IMR-90 (cell line): ENCODE data around the gene SLC38A1. TPM values are rescaled to one million over a fixed set of nuclear protein-coding genes. Genes with fewer than 3 reads are reported as not detected.

Source experiments
- ATAC-seq: fragments of 200-7000 bp; cut with Tn5 transposase; 2 replicates; pipeline ENCODE4 v1.9.1; 2020; ENCODE audit warnings: low read depth, mild to moderate bottlenecking, moderate library complexity
- BruUV-seq: library from RNA; stranded (reverse); fragments of 400-500 nt; replicated peaks from 2 replicates; lab custom pipeline; 2021; lab: Mats Ljungman, UMichigan
- CTCF ChIA-PET: fragments of 300-600 bp; formaldehyde crosslinking; extraction: SDS; loops from one replicate; lab custom pipeline; 2021; ENCODE audit warnings: antibody characterized with exemption; lab: Yijun Ruan, JAX
- POLR2A ChIA-PET: fragments of 300-600 bp; sonication (Branson Sonifier 250); formaldehyde crosslinking; loops from one replicate; lab custom pipeline; 2022; ENCODE audit warnings: antibody characterized with exemption; ENCODE audit not compliant: unreplicated experiment; lab: Charles Lee
- DNase-seq: peaks from one replicate; pipeline ENCODE4 v3.0.0; 2013
- H2AFZ ChIP-seq: replicated peaks from 2 replicates; pipeline ENCODE3; 2013; ENCODE audit warnings: low read length, mild to moderate bottlenecking; ENCODE audit not compliant: poor library complexity
- H2AK5ac ChIP-seq: 2 replicates; pipeline ENCODE4 v1.6.1; 2013; ENCODE audit warnings: low read depth, low read length, inconsistent platforms
- H2AK9ac ChIP-seq: replicated peaks from 2 replicates; pipeline ENCODE3; 2013; ENCODE audit warnings: mild to moderate bottlenecking, low read depth, low read length, moderate library complexity; ENCODE audit not compliant: poor library complexity
- H2BK120ac ChIP-seq: 2 replicates; pipeline ENCODE4 v1.6.1; 2013; ENCODE audit warnings: low read depth, low read length, inconsistent platforms
- H2BK15ac ChIP-seq: 3 replicates; pipeline ENCODE4 v1.6.1; 2013; ENCODE audit warnings: low read depth, low read length, inconsistent platforms
- H2BK20ac ChIP-seq: 2 replicates; pipeline ENCODE4 v1.6.1; 2013; ENCODE audit warnings: low read depth, mild to moderate bottlenecking, inconsistent platforms, low read length, moderate library complexity
- H2BK5ac ChIP-seq: 2 replicates; pipeline ENCODE4 v1.6.1; 2013; ENCODE audit warnings: mild to moderate bottlenecking, low read depth, low read length, inconsistent platforms; ENCODE audit not compliant: poor library complexity, severe bottlenecking
- H3K14ac ChIP-seq: replicated peaks from 2 replicates; pipeline ENCODE4 v1.6.1; 2013; ENCODE audit warnings: low read depth, low read length, inconsistent platforms
- H3K18ac ChIP-seq: 2 replicates; pipeline ENCODE4 v1.6.1; 2013; ENCODE audit warnings: low read depth, low read length, control low read depth
- H3K23ac ChIP-seq: 2 replicates; pipeline ENCODE4 v1.6.1; 2013; ENCODE audit warnings: low read depth, low read length, inconsistent platforms
- H3K27ac ChIP-seq: 2 replicates; pipeline ENCODE4 v1.5.1; 2013; ENCODE audit warnings: mild to moderate bottlenecking, control low read depth, low read length; ENCODE audit not compliant: insufficient read depth
- H3K27me3 ChIP-seq: 2 replicates; pipeline ENCODE4 v1.6.1; 2013; ENCODE audit warnings: low read length; ENCODE audit not compliant: control insufficient read depth, insufficient read depth
- H3K36me3 ChIP-seq: 2 replicates; pipeline ENCODE4 v1.6.1; 2013; ENCODE audit warnings: low read length, mixed read lengths; ENCODE audit not compliant: control insufficient read depth, insufficient read depth
- H3K4ac ChIP-seq: 2 replicates; pipeline ENCODE4 v1.6.1; 2013; ENCODE audit warnings: low read depth, low read length, inconsistent platforms
- H3K4me1 ChIP-seq: 2 replicates; pipeline ENCODE4 v1.6.1; 2013; ENCODE audit warnings: low read length, mixed read lengths; ENCODE audit not compliant: control insufficient read depth, insufficient read depth
- H3K4me2 ChIP-seq: 2 replicates; pipeline ENCODE4 v1.6.1; 2013; ENCODE audit warnings: low read depth, mild to moderate bottlenecking, control low read depth, low read length, moderate library complexity
- H3K4me3 ChIP-seq: 2 replicates; pipeline ENCODE4 v1.5.1; 2013; ENCODE audit warnings: low read depth, mild to moderate bottlenecking, control low read depth, low read length, moderate library complexity; ENCODE audit not compliant: insufficient read depth
- H3K56ac ChIP-seq: 2 replicates; pipeline ENCODE4 v1.6.1; 2013; ENCODE audit warnings: low read length, inconsistent platforms; ENCODE audit not compliant: insufficient read depth; ENCODE audit errors: extremely low read depth
- H3K79me1 ChIP-seq, 2 experiments: 2 replicates each; pipeline ENCODE4 v1.6.1; 2013; ENCODE audit warnings: low read length in 2 of 2, inconsistent platforms in 1 of 2, low read depth in 1 of 2
- H3K9ac ChIP-seq: 2 replicates; pipeline ENCODE4 v1.6.1; 2013; ENCODE audit warnings: low read depth, low read length, control low read depth
- H3K9me1 ChIP-seq: 2 replicates; pipeline ENCODE4 v1.6.1; 2013; ENCODE audit warnings: low read length, inconsistent platforms; ENCODE audit not compliant: insufficient read depth
- H3K9me3 ChIP-seq: 2 replicates; pipeline ENCODE4 v1.6.1; 2013; ENCODE audit warnings: low read length; ENCODE audit not compliant: control insufficient read depth, insufficient read depth
- H4K20me1 ChIP-seq: 2 replicates; pipeline ENCODE4 v1.6.1; 2013; ENCODE audit warnings: low read length, inconsistent platforms; ENCODE audit not compliant: insufficient read depth
- H4K5ac ChIP-seq: 2 replicates; pipeline ENCODE4 v1.6.1; 2013; ENCODE audit warnings: mild to moderate bottlenecking, low read depth, low read length, control low read depth
- H4K8ac ChIP-seq, 2 experiments: 2 replicates each; pipeline ENCODE4 v1.6.1; 2013; ENCODE audit warnings: low read depth in 2 of 2, low read length in 2 of 2, control low read depth in 1 of 2, inconsistent platforms in 1 of 2
- H4K91ac ChIP-seq: 2 replicates; pipeline ENCODE4 v1.6.1; 2013; ENCODE audit warnings: low read depth, low read length, inconsistent platforms; ENCODE audit not compliant: insufficient read depth
- CEBPB ChIP-seq: IDR thresholded peaks from 2 replicates; pipeline ENCODE4 v1.6.1; 2012; ENCODE audit warnings: low read depth, low read length, improper control_type of control experiment
- CHD1 ChIP-seq: IDR thresholded peaks from 2 replicates; pipeline ENCODE4 v1.6.1; 2012; ENCODE audit warnings: low read depth, low read length, improper control_type of control experiment
- CTCF ChIP-seq: conservative IDR thresholded peaks from 2 replicates; pipeline ENCODE4 v1.5.1; 2012; ENCODE audit warnings: mild to moderate bottlenecking, low read depth, low read length, improper control_type of control experiment
- FOS ChIP-seq: fragments of 150-350 bp; IDR thresholded peaks from 2 replicates; pipeline ENCODE4 v1.6.1; 2016; ENCODE audit warnings: low read depth, low read length
- MAFK ChIP-seq: IDR thresholded peaks from 2 replicates; pipeline ENCODE4 v1.6.1; 2012; ENCODE audit warnings: low read depth, low read length, improper control_type of control experiment
- MXI1 ChIP-seq: IDR thresholded peaks from 2 replicates; pipeline ENCODE4 v1.6.1; 2012; ENCODE audit warnings: low read depth, mild to moderate bottlenecking, low read length, moderate library complexity, borderline replicate concordance
- RCOR1 ChIP-seq: IDR thresholded peaks from 2 replicates; pipeline ENCODE4 v1.6.1; 2012; ENCODE audit warnings: mild to moderate bottlenecking, low read length, improper control_type of control experiment; ENCODE audit not compliant: insufficient replicate concordance
- RFX5 ChIP-seq: IDR thresholded peaks from 2 replicates; pipeline ENCODE4 v1.8.0; 2012; ENCODE audit warnings: low read depth, mild to moderate bottlenecking, low read length, moderate library complexity
- dilution Hi-C: fragments of 300-500 bp; cut with HindIII; formaldehyde crosslinking; loops from one replicate; pipeline ENCODE4 v1.14.3; 2018; ENCODE audit warnings: low sequenced_read_pairs; ENCODE audit not compliant: unreplicated experiment
- in situ Hi-C: fragments of 300-500 bp; cut with MboI; formaldehyde crosslinking; loops from 3 replicates; pipeline ENCODE4 v1.14.3; 2019; ENCODE audit warnings: low sequenced_read_pairs, inconsistent platforms, mixed read lengths
- intact Hi-C: fragments of 100-400 bp; cut with micrococcal nuclease; formaldehyde crosslinking; loops from 2 replicates; pipeline ENCODE4 v1.10.0; 2022
- polyA plus RNA-seq, 3 experiments: library from polyadenylated mRNA; depleted of rRNA; stranded (reverse); fragments of >200 nt; gene quantifications; 2 replicates each; pipeline ENCODE4 v1.2.3, GENCODE V29; 2012; ENCODE audit warnings: low replicate concordance in 1 of 3
- total RNA-seq: library from RNA; depleted of rRNA; stranded (reverse); fragments of >200 nt; gene quantifications from 2 replicates; pipeline ENCODE4 v1.2.3, GENCODE V29; 2012

The SLC38A1 gene
- total and polyA plus RNA-seq, 2 of the 4 experiments (the other 2 are of a cell fraction): 22.8 to 61.5 TPM

DNA sequence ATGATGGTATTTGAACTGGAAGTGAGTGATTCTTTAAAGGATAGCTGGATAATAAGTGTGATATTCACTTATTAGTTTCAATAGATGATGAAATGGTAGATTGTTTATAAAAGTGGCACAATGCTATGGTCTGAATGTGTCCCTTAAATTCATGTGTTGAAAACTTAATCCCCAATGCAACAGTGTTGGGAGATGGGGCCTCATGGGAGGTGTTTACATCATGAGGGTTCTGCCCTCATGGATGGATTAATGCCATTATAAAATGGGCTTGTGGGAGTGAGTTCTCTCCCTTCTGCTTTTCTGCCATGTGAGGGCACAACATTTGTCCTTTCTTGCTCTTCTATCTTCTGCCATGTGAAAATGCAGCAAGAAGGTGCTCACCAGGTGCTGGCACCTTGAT, 134.0 kb downstream of the SLC38A1 start:
- ChIA-PET CTCF (interaction anchor here (2.7 kb wide), 1 partner anchor 10 kb away, joined by 12 read pairs; no protein-coding TSS in a partner anchor), POLR2A (no interaction called here)
- H4K5ac ChIP-seq: no peak overlapping the region
- no peak overlapping the region for H2BK20ac ChIP-seq
- no peak overlapping the region for H3K4me2 ChIP-seq
- no peak overlapping the region for H2BK5ac ChIP-seq
- H3K14ac ChIP-seq: no peak overlapping the region
- H2BK15ac ChIP-seq: no peak overlapping the region
- H2AK5ac ChIP-seq: no peak overlapping the region
- dilution Hi-C loops (no loop called here), intact Hi-C loops (no loop called here), in situ Hi-C loops (no loop called here)
- no peak overlapping the region for H3K4ac ChIP-seq
- H3K79me1 ChIP-seq: no peaks in the 10 kb centered on the region
- H2AK9ac ChIP-seq: no peak overlapping the region
- no peak overlapping the region for H3K9ac ChIP-seq
- no peak for ATAC-seq
- H3K18ac ChIP-seq: no peak overlapping the region
- no peak overlapping the region for H3K4me3 ChIP-seq
- no peaks in the 10 kb centered on the region for H4K20me1 ChIP-seq
- no peaks in the 10 kb centered on the region for H3K36me3 ChIP-seq
- no peaks in the 10 kb centered on the region for H3K9me1 ChIP-seq
- H2AFZ ChIP-seq: no peak overlapping the region
- no peak overlapping the region for H4K91ac ChIP-seq
- no peaks in the 10 kb centered on the region for H3K9me3 ChIP-seq
- no peak for TF ChIP-seq CEBPB
- no peak for TF ChIP-seq RCOR1
- no peak for TF ChIP-seq MXI1
- TF ChIP-seq RFX5: no peak
- TF ChIP-seq MAFK: no peak
- TF ChIP-seq CHD1: no peak
- no peak for TF ChIP-seq CTCF
- no peak for TF ChIP-seq FOS
- no peak overlapping the region for H3K27ac ChIP-seq
- H4K8ac ChIP-seq: no peak overlapping the region
- no peaks in the 10 kb centered on the region for H3K4me1 ChIP-seq
- H2BK120ac ChIP-seq: no peak overlapping the region
- DNase-seq: no peak
- no peak overlapping the region for H3K23ac ChIP-seq
- BruUV-seq: no TSS peak
- H3K56ac ChIP-seq: no peak overlapping the region
- peaks cover 5% of the 10 kb centered on the region for H3K27me3 ChIP-seq
